ENCODE measurements around the gene PIP5KL1. TPM values are rescaled to one million over a fixed set of nuclear protein-coding genes. Genes with fewer than 3 reads are reported as not detected.

Gene PIP5KL1
- total and polyA plus RNA-seq, 2 of the 4 experiments (the other 2 are of a cell fraction): 0.36 to 3.6 TPM

DNA sequence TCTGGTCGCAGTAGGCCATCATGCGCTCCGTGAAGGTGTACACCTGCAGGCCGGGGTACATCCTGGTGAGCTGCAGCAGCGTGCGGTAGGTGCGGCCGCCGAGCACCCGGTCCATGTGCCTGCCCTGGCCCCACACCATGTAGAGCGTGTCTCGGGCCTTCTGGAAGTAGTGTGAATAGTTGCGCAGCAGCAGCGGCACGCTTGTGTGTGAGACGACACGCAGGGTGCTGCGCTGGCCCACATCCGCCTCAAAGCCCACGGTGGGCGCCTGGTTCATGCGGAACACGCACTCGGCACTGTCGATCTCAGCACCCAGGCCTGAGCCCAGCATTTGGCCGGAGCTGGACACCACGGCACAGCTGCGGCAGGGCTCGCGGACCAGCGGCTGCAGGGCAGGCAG is 18.3 kb downstream of the PIP5KL1 start:
- H3K4me2 ChIP-seq (ENCODE audit: low read depth, low read length): no peak overlapping the region
- CTCF ChIA-PET: interaction anchor here (0.8 kb wide), 1 partner anchor 10 kb away, joined by 3 read pairs; no protein-coding TSS in a partner anchor
- no peak overlapping the region for H2BK120ac ChIP-seq (ENCODE audit: low read depth, low read length)
- H3K9me1 ChIP-seq (ENCODE audit: insufficient read depth, low read length): peaks cover 2% of the 10 kb centered on the region; the same call in 1 of the 2 replicates
- peak overlapping the region; percentile 11 for H2AFZ ChIP-seq (replicated peaks; ENCODE audit: low read length, poor library complexity)
- in situ Hi-C loops (cut with MboI; ENCODE audit: low sequenced_read_pairs): no loop called here
- peaks cover 31% of the 10 kb centered on the region for H3K36me3 ChIP-seq (ENCODE audit: control insufficient read depth, insufficient read depth, low read length)
- no peak overlapping the region for H3K14ac ChIP-seq (replicated peaks; ENCODE audit: low read depth, low read length)
- no peak overlapping the region for H4K91ac ChIP-seq (ENCODE audit: insufficient read depth, low read depth, low read length)
- peaks cover 12% of the 10 kb centered on the region for H3K4me1 ChIP-seq (ENCODE audit: control insufficient read depth, insufficient read depth, low read length)
- H3K9ac ChIP-seq (ENCODE audit: low read depth, low read length): no peak overlapping the region
- no peak overlapping the region for H2AK5ac ChIP-seq (ENCODE audit: low read depth, low read length)
- BruUV-seq (replicated peaks): no TSS peak
- intact Hi-C loops (cut with micrococcal nuclease): loop anchor here (10.0 kb wide), 1 partner anchor 297 kb away; the partner anchor contains the start of gene STXBP1
- H3K4me3 ChIP-seq (ENCODE audit: insufficient read depth, low read depth, low read length): no peak overlapping the region
- H2AK9ac ChIP-seq (replicated peaks; ENCODE audit: low read depth, low read length, poor library complexity): no peak overlapping the region
- no peak overlapping the region for H2BK5ac ChIP-seq (ENCODE audit: low read depth, low read length, poor library complexity, severe bottlenecking)
- no peak overlapping the region for H3K27ac ChIP-seq (ENCODE audit: insufficient read depth, low read length)
- no peak overlapping the region for H3K4ac ChIP-seq (ENCODE audit: low read depth, low read length)
- no peaks in the 10 kb centered on the region for H3K9me3 ChIP-seq (ENCODE audit: control insufficient read depth, insufficient read depth, low read length)
- TF ChIP-seq POLR2A (IDR thresholded peaks at IDR 0.05; ENCODE audit: low read depth, low read length): no peak
- TF ChIP-seq RCOR1 (IDR thresholded peaks at IDR 0.05; ENCODE audit: insufficient replicate concordance, low read length): no peak
- no peak for TF ChIP-seq BHLHE40 (IDR thresholded peaks at IDR 0.05; ENCODE audit: low read depth, low read length)
- TF ChIP-seq CEBPB (IDR thresholded peaks at IDR 0.05; ENCODE audit: low read depth, low read length): no peak
- no peak for TF ChIP-seq CHD1 (IDR thresholded peaks at IDR 0.05; ENCODE audit: low read depth, low read length)
- TF ChIP-seq, protein P1, sequence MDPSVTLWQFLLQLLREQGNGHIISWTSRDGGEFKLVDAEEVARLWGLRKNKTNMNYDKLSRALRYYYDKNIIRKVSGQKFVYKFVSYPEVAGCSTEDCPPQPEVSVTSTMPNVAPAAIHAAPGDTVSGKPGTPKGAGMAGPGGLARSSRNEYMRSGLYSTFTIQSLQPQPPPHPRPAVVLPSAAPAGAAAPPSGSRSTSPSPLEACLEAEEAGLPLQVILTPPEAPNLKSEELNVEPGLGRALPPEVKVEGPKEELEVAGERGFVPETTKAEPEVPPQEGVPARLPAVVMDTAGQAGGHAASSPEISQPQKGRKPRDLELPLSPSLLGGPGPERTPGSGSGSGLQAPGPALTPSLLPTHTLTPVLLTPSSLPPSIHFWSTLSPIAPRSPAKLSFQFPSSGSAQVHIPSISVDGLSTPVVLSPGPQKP (IDR thresholded peaks at IDR 0.05; ENCODE audit: borderline replicate concordance, low read depth, low read length): no peak
- no peak for TF ChIP-seq RAD21 (IDR thresholded peaks at IDR 0.05; ENCODE audit: low read length)
- no peak for TF ChIP-seq RFX5 (IDR thresholded peaks at IDR 0.05; ENCODE audit: low read depth, low read length)
- TF ChIP-seq MAZ (IDR thresholded peaks at IDR 0.05; ENCODE audit: borderline replicate concordance, low read depth, low read length): no peak
- no peak for TF ChIP-seq SMC3 (IDR thresholded peaks at IDR 0.05; ENCODE audit: low read depth, low read length)
- no peak for TF ChIP-seq MXI1 (IDR thresholded peaks at IDR 0.05; ENCODE audit: borderline replicate concordance, low read depth, low read length)
- no peak for TF ChIP-seq NFE2L2 (IDR thresholded peaks at IDR 0.05; ENCODE audit: low read depth, low read length)
- H3K27me3 ChIP-seq (ENCODE audit: control insufficient read depth, insufficient read depth, low read length): no peaks in the 10 kb centered on the region
- no peak overlapping the region for H3K18ac ChIP-seq (ENCODE audit: low read depth, low read length)
- 98% methylated on average over 24 of the region's 31 CpGs; no CpG with 5 or more reads in 1 of the 2 experiments for WGBS, 2 experiments (ENCODE audit: extremely low coverage in 2 of 2, insufficient read length in 1 of 2)
- H3K79me1 ChIP-seq (ENCODE audit: low read depth in 1 of 2, low read length in 2 of 2): peaks cover 4 to 26% of the 10 kb centered on the region in 2 experiments
- H3K56ac ChIP-seq (ENCODE audit: extremely low read depth, insufficient read depth, low read length): no peak overlapping the region
- H4K8ac ChIP-seq (ENCODE audit: low read depth in 2 of 2, low read length in 2 of 2): no peak overlapping the region
- H2BK20ac ChIP-seq (ENCODE audit: low read depth, low read length): no peak overlapping the region
- POLR2A ChIA-PET (ENCODE audit: unreplicated experiment): no interaction called here
- H2BK15ac ChIP-seq (ENCODE audit: low read depth, low read length): no peak overlapping the region
- H4K5ac ChIP-seq (ENCODE audit: low read depth, low read length): no peak overlapping the region
- no peak for ATAC-seq (ENCODE audit: low read depth)
- H3K23ac ChIP-seq (ENCODE audit: low read depth, low read length): no peak overlapping the region
- 0 out of 2 replicates have a peak, but pooled peaks cover 4% of the 10 kb centered on the region for H4K20me1 ChIP-seq (ENCODE audit: insufficient read depth, low read length)
- dilution Hi-C loops (cut with HindIII; ENCODE audit: low sequenced_read_pairs, unreplicated experiment): no loop called here
- no peak for DNase-seq

All from IMR-90 (cell line).